ENCODE measurements around the gene ZNF106.

Gene ZNF106

GRCh38 chr15:42448281-42448680 is 42.7 kb downstream of the ZNF106 start:
- TF ChIP-seq CTCF (IDR thresholded peaks at IDR 0.05; ENCODE audit: low read depth, low read length, missing control alignments) = no peak
- H3K4me3 ChIP-seq (ENCODE audit: low read depth, low read length) = no peak overlapping the region
- DNase-seq (ENCODE audit: low read depth) = no peak

GRCh38 chr15:42447599-42447998 is 43.3 kb downstream of the ZNF106 start:
- H3K4me3 ChIP-seq (ENCODE audit: low read depth, low read length) = no peak overlapping the region
- no peak for DNase-seq (ENCODE audit: low read depth)
- no peak for TF ChIP-seq CTCF (IDR thresholded peaks at IDR 0.05; ENCODE audit: low read depth, low read length, missing control alignments)

GRCh38 chr15:42445551-42445950 is 45.4 kb downstream of the ZNF106 start:
- no peak for DNase-seq (ENCODE audit: low read depth)
- TF ChIP-seq CTCF (IDR thresholded peaks at IDR 0.05; ENCODE audit: low read depth, low read length, missing control alignments) = no peak
- H3K4me3 ChIP-seq (ENCODE audit: low read depth, low read length) = no peak overlapping the region

- no peak overlapping the region for H3K4me3 ChIP-seq (ENCODE audit: low read depth, low read length)
- DNase-seq (ENCODE audit: low read depth) = no peak
- no peak for TF ChIP-seq CTCF (IDR thresholded peaks at IDR 0.05; ENCODE audit: low read depth, low read length, missing control alignments)
Observed at GRCh38 chr15:42444415-42445063, 46.4 kb downstream of the ZNF106 start.

- no peak for TF ChIP-seq CTCF (IDR thresholded peaks at IDR 0.05; ENCODE audit: low read depth, low read length, missing control alignments)
- no peak overlapping the region for H3K4me3 ChIP-seq (ENCODE audit: low read depth, low read length)
- DNase-seq (ENCODE audit: low read depth) = no peak
Observed at GRCh38 chr15:42427429-42428223, 63.3 kb downstream of the ZNF106 start.

- no peak for DNase-seq (ENCODE audit: low read depth)
Observed at GRCh38 chr15:42421376-42421775, 69.6 kb downstream of the ZNF106 start.

More at GRCh38 chr15:42421376-42421775, 69.6 kb downstream of the ZNF106 start:
- no peak overlapping the region for H3K4me3 ChIP-seq (ENCODE audit: low read depth, low read length)
- TF ChIP-seq CTCF (IDR thresholded peaks at IDR 0.05; ENCODE audit: low read depth, low read length, missing control alignments) = no peak

All from GM12864 (cell line).